ENCODE measurements around the gene C11orf65.
"Not testable (repeated sequence)": the region's sequence is repeated elsewhere in the genome, so short reads cannot be mapped to it uniquely, and the experiment has no call there.

C11orf65 gene

GRCh38 chr11:108472681-108473080 lies 5.4 kb upstream of the C11orf65 start:
- DNase-seq (ENCODE audit: low spot score): no peak

GRCh38 chr11:108468478-108468864 lies 1.1 kb upstream of the C11orf65 start:
- DNase-seq (ENCODE audit: low spot score): no peak

GRCh38 chr11:108466405-108466804 lies 924 bp downstream of the C11orf65 start:
- no peak for DNase-seq (ENCODE audit: low spot score)

- no peak for DNase-seq (ENCODE audit: low spot score)
Observed at GRCh38 chr11:108453207-108453835, 14.0 kb downstream of the C11orf65 start.

- not testable (repeated sequence) for DNase-seq (ENCODE audit: low spot score)
Observed at GRCh38 chr11:108441445-108441844, 25.9 kb downstream of the C11orf65 start.

- no peak for DNase-seq (ENCODE audit: low spot score)
Observed at GRCh38 chr11:108436594-108436993, 30.7 kb downstream of the C11orf65 start.

- DNase-seq (ENCODE audit: low spot score): no peak
Observed at GRCh38 chr11:108435066-108435465, 32.3 kb downstream of the C11orf65 start.

- no peak for DNase-seq (ENCODE audit: low spot score)
Observed at GRCh38 chr11:108432783-108433182, 34.5 kb downstream of the C11orf65 start.

- DNase-seq (ENCODE audit: low spot score): no peak
Observed at GRCh38 chr11:108431997-108432396, 35.3 kb downstream of the C11orf65 start.

GRCh38 chr11:108431370-108431769 lies 36.0 kb downstream of the C11orf65 start:
- DNase-seq (ENCODE audit: low spot score): no peak

- DNase-seq (ENCODE audit: low spot score): peak; percentile 40
Observed at GRCh38 chr11:108417551-108417950, 49.8 kb downstream of the C11orf65 start.

- DNase-seq (ENCODE audit: low spot score): no peak
Observed at GRCh38 chr11:108414958-108415357, 52.4 kb downstream of the C11orf65 start.

GRCh38 chr11:108405706-108406105 lies 61.6 kb downstream of the C11orf65 start:
- DNase-seq (ENCODE audit: low spot score): no peak

GRCh38 chr11:108403052-108403451 lies 64.3 kb downstream of the C11orf65 start:
- no peak for DNase-seq (ENCODE audit: low spot score)

GRCh38 chr11:108402241-108402640 lies 65.1 kb downstream of the C11orf65 start:
- DNase-seq (ENCODE audit: low spot score): no peak

GRCh38 chr11:108398439-108398838 lies 68.9 kb downstream of the C11orf65 start:
- no peak for DNase-seq (ENCODE audit: low spot score)

- not testable (repeated sequence) for DNase-seq (ENCODE audit: low spot score)
Observed at GRCh38 chr11:108396672-108397071, 70.7 kb downstream of the C11orf65 start.

- no peak for DNase-seq (ENCODE audit: low spot score)
Observed at GRCh38 chr11:108394744-108395284, 72.5 kb downstream of the C11orf65 start.

GRCh38 chr11:108393046-108393445 lies 74.3 kb downstream of the C11orf65 start:
- DNase-seq (ENCODE audit: low spot score): no peak

- no peak for DNase-seq (ENCODE audit: low spot score)
Observed at GRCh38 chr11:108392353-108392752, 75.0 kb downstream of the C11orf65 start.

GRCh38 chr11:108388576-108388975 lies 78.8 kb downstream of the C11orf65 start:
- DNase-seq (ENCODE audit: low spot score): no peak

- not testable (repeated sequence) for DNase-seq (ENCODE audit: low spot score)
Observed at GRCh38 chr11:108373505-108373904, 93.8 kb downstream of the C11orf65 start.

GRCh38 chr11:108370990-108371389 lies 96.3 kb downstream of the C11orf65 start:
- no peak for DNase-seq (ENCODE audit: low spot score)

GRCh38 chr11:108370315-108370714 lies 97.0 kb downstream of the C11orf65 start:
- DNase-seq (ENCODE audit: low spot score): no peak

Data from CD4-positive, alpha-beta T cell treated with Interleukin-2 at 100 ng/mL for 4 hours (primary cell).